Neural progenitor cell (in vitro differentiated cells): ENCODE measurements around the gene PDK3. TPM values are rescaled to one million over a fixed set of nuclear protein-coding genes. Genes with fewer than 3 reads are reported as not detected.

ENCODE experiments used
- DNase-seq: peaks from one replicate; pipeline ENCODE4 v3.0.0-alpha.2; 2016; ENCODE audit warnings: low spot score
- H2AFZ ChIP-seq: fragments of 200-600 bp; sonication (generic); replicated peaks from 2 replicates; pipeline ENCODE4 v1.6.1; 2016; ENCODE audit warnings: antibody characterized with exemption
- H3F3A ChIP-seq: fragments of 200-600 bp; sonication (generic); 2 replicates; pipeline ENCODE4 v1.6.1; 2016; ENCODE audit warnings: antibody characterized with exemption, low read depth
- H3K27ac ChIP-seq: fragments of 200-600 bp; sonication (generic); 2 replicates; pipeline ENCODE4 v1.5.1; 2016; ENCODE audit warnings: mild to moderate bottlenecking
- H3K27me3 ChIP-seq: fragments of 200-600 bp; sonication (generic); 2 replicates; pipeline ENCODE4 v1.6.1; 2016; ENCODE audit warnings: mild to moderate bottlenecking, moderate library complexity
- H3K36me3 ChIP-seq: fragments of 200-600 bp; sonication (generic); 2 replicates; pipeline ENCODE4 v1.5.1; 2016
- H3K4me1 ChIP-seq: fragments of 200-600 bp; sonication (generic); 2 replicates; pipeline ENCODE4 v1.6.1; 2016; ENCODE audit warnings: mixed run types
- H3K4me2 ChIP-seq: fragments of 200-600 bp; sonication (generic); 2 replicates; pipeline ENCODE4 v1.6.1; 2016
- H3K4me3 ChIP-seq: fragments of 200-600 bp; sonication (generic); 2 replicates; pipeline ENCODE4 v1.5.1; 2016
- H3K79me2 ChIP-seq: fragments of 200-600 bp; sonication (generic); 2 replicates; pipeline ENCODE4 v1.6.1; 2016; ENCODE audit warnings: low read depth
- H3K9ac ChIP-seq: fragments of 200-600 bp; sonication (generic); 2 replicates; pipeline ENCODE4 v1.6.1; 2016
- H3K9me3 ChIP-seq: fragments of 200-600 bp; sonication (generic); 2 replicates; pipeline ENCODE4 v1.5.1; 2016; ENCODE audit warnings: low read depth
- H4K20me1 ChIP-seq: fragments of 200-600 bp; sonication (generic); 2 replicates; pipeline ENCODE4 v1.6.1; 2016; ENCODE audit warnings: low read depth
- H3K27ac Mint-ChIP-seq: 3 replicates; pipeline ENCODE4 v1.8.0; 2021; ENCODE audit warnings: mixed read lengths
- H3K27me3 Mint-ChIP-seq: 2 replicates; pipeline ENCODE4 v1.8.0; 2022; ENCODE audit warnings: low read depth, mild to moderate bottlenecking, inconsistent platforms, moderate library complexity, mixed read lengths; ENCODE audit not compliant: insufficient read depth
- H3K36me3 Mint-ChIP-seq: 3 replicates; pipeline ENCODE4 v1.8.0; 2021; ENCODE audit warnings: mixed read lengths
- H3K4me1 Mint-ChIP-seq: 3 replicates; pipeline ENCODE4 v1.8.0; 2021; ENCODE audit warnings: mixed read lengths
- H3K4me3 Mint-ChIP-seq: 3 replicates; pipeline ENCODE4 v1.8.0; 2021; ENCODE audit warnings: mild to moderate bottlenecking, moderate library complexity, mixed read lengths
- H3K9me3 Mint-ChIP-seq: 3 replicates; pipeline ENCODE4 v1.8.0; 2020; ENCODE audit warnings: mixed read lengths
- CTCF ChIP-seq: fragments of 200-600 bp; sonication (generic); IDR thresholded peaks from 2 replicates; pipeline ENCODE4 v1.5.1; 2017; ENCODE audit warnings: antibody characterized with exemption, mild to moderate bottlenecking
- EZH2 ChIP-seq: fragments of 200-600 bp; sonication (generic); IDR thresholded peaks from 2 replicates; pipeline ENCODE4 v1.6.1; 2017; ENCODE audit warnings: antibody characterized with exemption, mild to moderate bottlenecking, moderate library complexity
- EZH2phosphoT487 ChIP-seq: fragments of 200-600 bp; sonication (generic); IDR thresholded peaks from 2 replicates; pipeline ENCODE4 v1.6.1; 2017; ENCODE audit warnings: antibody characterized with exemption
- total RNA-seq: library from RNA; depleted of rRNA; stranded (reverse); fragments of >200 nt; gene quantifications from 2 replicates; pipeline ENCODE4 v1.2.3, GENCODE V29; 2015; ENCODE audit warnings: low replicate concordance

The PDK3 gene
- total RNA-seq, 1 donor from 2014 or later: 100 TPM

- H4K20me1 ChIP-seq: peaks cover 43% of the 10 kb centered on the region
Observed at GRCh38 chrX:24475480-24475879, 10.4 kb downstream of the PDK3 start.

GRCh38 chrX:24478509-24478908, 13.4 kb downstream of the PDK3 start:
- Histone ChIP-seq H3K27me3 (no peaks in the 10 kb centered on the region), H3K4me1 (no peaks in the 10 kb centered on the region), H2AFZ (no peak overlapping the region), H3K27ac (no peak overlapping the region), H3K79me2 (peaks cover 74% of the 10 kb centered on the region), H4K20me1 (peaks cover 36% of the 10 kb centered on the region), H3K36me3 (no peaks in the 10 kb centered on the region), H3F3A (no peaks in the 10 kb centered on the region), H3K4me2 (no peak overlapping the region), H3K9me3 (no peaks in the 10 kb centered on the region), H3K9ac (no peak overlapping the region), H3K4me3 (no peak overlapping the region)
- no peak overlapping the region for H3K4me3 Mint-ChIP-seq
- no peaks in the 10 kb centered on the region for H3K27me3 Mint-ChIP-seq
- TF ChIP-seq CTCF (no peak), EZH2phosphoT487 (no peak), EZH2 (no peak)
- peaks cover 6% of the 10 kb centered on the region for H3K9me3 Mint-ChIP-seq
- H3K36me3 Mint-ChIP-seq: peaks cover 7% of the 10 kb centered on the region
- no peak overlapping the region for H3K27ac Mint-ChIP-seq
- no peak for DNase-seq
- H3K4me1 Mint-ChIP-seq: peaks cover 4% of the 10 kb centered on the region

More at GRCh38 chrX:24475480-24475879, 10.4 kb downstream of the PDK3 start:
- no peak overlapping the region for H3K4me2 ChIP-seq
- H3K27me3 ChIP-seq: no peaks in the 10 kb centered on the region
- no peaks in the 10 kb centered on the region for H3K36me3 ChIP-seq
- no peaks in the 10 kb centered on the region for H3F3A ChIP-seq
- H3K4me3 ChIP-seq: no peak overlapping the region
- no peaks in the 10 kb centered on the region for H3K4me1 ChIP-seq
- Mint-ChIP-seq H3K4me3 (no peak overlapping the region), H3K4me1 (peaks cover 7% of the 10 kb centered on the region), H3K27me3 (no peaks in the 10 kb centered on the region), H3K36me3 (peaks cover 4% of the 10 kb centered on the region), H3K27ac (no peak overlapping the region), H3K9me3 (no peaks in the 10 kb centered on the region)
- H3K9ac ChIP-seq: no peak overlapping the region
- no peak for TF ChIP-seq EZH2
- no peak for TF ChIP-seq EZH2phosphoT487
- TF ChIP-seq CTCF: no peak
- peaks cover 85% of the 10 kb centered on the region for H3K79me2 ChIP-seq
- no peak for DNase-seq
- H2AFZ ChIP-seq: no peak overlapping the region
- H3K9me3 ChIP-seq: no peaks in the 10 kb centered on the region
- no peak overlapping the region for H3K27ac ChIP-seq

- Mint-ChIP-seq H3K4me1 (peaks cover 2% of the 10 kb centered on the region), H3K27me3 (no peaks in the 10 kb centered on the region), H3K36me3 (peaks cover 13% of the 10 kb centered on the region), H3K27ac (no peak overlapping the region), H3K4me3 (no peak overlapping the region), H3K9me3 (peaks cover 6% of the 10 kb centered on the region)
- H3K9ac ChIP-seq: no peak overlapping the region
- no peak overlapping the region for H3K27ac ChIP-seq
- no peak for DNase-seq
- TF ChIP-seq CTCF (no peak), EZH2phosphoT487 (no peak), EZH2 (no peak)
- no peaks in the 10 kb centered on the region for H3F3A ChIP-seq
- peaks cover 25% of the 10 kb centered on the region for H4K20me1 ChIP-seq
- H3K27me3 ChIP-seq: no peaks in the 10 kb centered on the region
- H3K79me2 ChIP-seq: peaks cover 61% of the 10 kb centered on the region
- no peaks in the 10 kb centered on the region for H3K36me3 ChIP-seq
- no peaks in the 10 kb centered on the region for H3K4me1 ChIP-seq
- H3K9me3 ChIP-seq: no peaks in the 10 kb centered on the region
- H3K4me2 ChIP-seq: no peak overlapping the region
- H2AFZ ChIP-seq: no peak overlapping the region
- no peak overlapping the region for H3K4me3 ChIP-seq
Observed at GRCh38 chrX:24479924-24480323, 14.8 kb downstream of the PDK3 start.
